ENCODE measurements around the gene DHFR2. TPM values are rescaled to one million over a fixed set of nuclear protein-coding genes. Genes with fewer than 3 reads are reported as not detected.

DHFR2 gene
- total and polyA plus RNA-seq, 2 of the 4 experiments (the other 2 are of a cell fraction), result 1.1 to 2.3 TPM

- H3K4ac ChIP-seq (ENCODE audit: low read depth, low read length), result no peak overlapping the region
- no peak for DNase-seq
- H2BK120ac ChIP-seq (ENCODE audit: low read depth, low read length), result no peak overlapping the region
- H2BK15ac ChIP-seq (ENCODE audit: low read depth, low read length), result no peak overlapping the region
- no peak overlapping the region for H2AK5ac ChIP-seq (ENCODE audit: low read depth, low read length)
- H3K27ac ChIP-seq (ENCODE audit: insufficient read depth, low read length), result no peak overlapping the region
- no peak overlapping the region for H3K9ac ChIP-seq (ENCODE audit: low read depth, low read length)
- H3K23ac ChIP-seq (ENCODE audit: low read depth, low read length), result no peak overlapping the region
- H3K4me2 ChIP-seq (ENCODE audit: low read depth, low read length), result no peak overlapping the region
- no peak for ATAC-seq (ENCODE audit: low read depth)
- no peak overlapping the region for H2AFZ ChIP-seq (replicated peaks; ENCODE audit: low read length, poor library complexity)
- H3K14ac ChIP-seq (replicated peaks; ENCODE audit: low read depth, low read length), result no peak overlapping the region
- no peak overlapping the region for H3K56ac ChIP-seq (ENCODE audit: extremely low read depth, insufficient read depth, low read length)
- H4K8ac ChIP-seq (ENCODE audit: low read depth in 2 of 2, low read length in 2 of 2), result no peak overlapping the region
- H3K9me1 ChIP-seq (ENCODE audit: insufficient read depth, low read length), result no peaks in the 10 kb centered on the region
- peaks cover 4% of the 10 kb centered on the region; the same call in 1 of the 2 replicates for H3K4me1 ChIP-seq (ENCODE audit: control insufficient read depth, insufficient read depth, low read length)
- H3K79me1 ChIP-seq (ENCODE audit: low read depth in 1 of 2, low read length in 2 of 2), result no peaks in the 10 kb centered on the region
- H3K9me3 ChIP-seq (ENCODE audit: control insufficient read depth, insufficient read depth, low read length), result no peaks in the 10 kb centered on the region
- no peak overlapping the region for H4K91ac ChIP-seq (ENCODE audit: insufficient read depth, low read depth, low read length)
- dilution Hi-C loops (cut with HindIII; ENCODE audit: low sequenced_read_pairs, unreplicated experiment) (no loop called here), intact Hi-C loops (cut with micrococcal nuclease) (no loop called here), in situ Hi-C loops (cut with MboI; ENCODE audit: low sequenced_read_pairs) (loop anchor here (5.0 kb wide), 1 partner anchor 58 kb away; no protein-coding TSS in a partner anchor)
- BruUV-seq (replicated peaks), result no TSS peak
- POLR2A ChIA-PET (ENCODE audit: unreplicated experiment), result no interaction called here
- H3K4me3 ChIP-seq (ENCODE audit: insufficient read depth, low read depth, low read length), result no peak overlapping the region
- no peak overlapping the region for H2BK5ac ChIP-seq (ENCODE audit: low read depth, low read length, poor library complexity, severe bottlenecking)
- H3K18ac ChIP-seq (ENCODE audit: low read depth, low read length), result no peak overlapping the region
- H4K20me1 ChIP-seq (ENCODE audit: insufficient read depth, low read length), result no peaks in the 10 kb centered on the region
- no peaks in the 10 kb centered on the region for H3K27me3 ChIP-seq (ENCODE audit: control insufficient read depth, insufficient read depth, low read length)
- CTCF ChIA-PET, result no interaction called here
- no peak overlapping the region for H2BK20ac ChIP-seq (ENCODE audit: low read depth, low read length)
- no peak overlapping the region for H2AK9ac ChIP-seq (replicated peaks; ENCODE audit: low read depth, low read length, poor library complexity)
- TF ChIP-seq MAZ (IDR thresholded peaks at IDR 0.05; ENCODE audit: borderline replicate concordance, low read depth, low read length), result no peak
- no peak overlapping the region for H4K5ac ChIP-seq (ENCODE audit: low read depth, low read length)
- no CpG with 5 or more reads among the region's 2 CpGs for WGBS, 2 experiments (ENCODE audit: extremely low coverage in 2 of 2, insufficient read length in 1 of 2)
- no peaks in the 10 kb centered on the region for H3K36me3 ChIP-seq (ENCODE audit: control insufficient read depth, insufficient read depth, low read length)
Observed at GRCh38 chr3:94009608-94010007, 53.1 kb downstream of the DHFR2 start.

Data from IMR-90 (cell line).